ENCODE results near the gene SIRT5.

DNA sequence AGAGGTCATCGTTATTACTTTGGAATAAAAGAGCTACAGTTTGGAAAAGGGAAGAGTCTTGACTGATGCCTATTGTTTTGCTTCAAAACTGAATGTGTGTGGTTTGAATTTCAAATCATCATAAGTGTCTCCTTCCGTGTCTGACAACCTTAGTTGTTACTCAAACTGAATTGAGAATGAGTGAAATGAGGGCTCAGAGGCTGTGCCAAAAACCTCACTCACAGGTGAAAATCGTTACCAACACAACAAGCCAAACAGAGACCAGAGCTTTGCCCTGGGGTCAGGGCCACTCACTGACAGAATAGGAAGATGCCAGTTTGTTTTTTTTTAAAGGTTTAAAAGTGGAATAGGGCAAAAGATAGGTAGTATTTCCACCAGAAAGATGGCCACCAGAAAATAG is 15.2 kb upstream of the SIRT5 start:
- TF ChIP-seq CTCF (IDR thresholded peaks at IDR 0.05) (no peak), POLR2A (IDR thresholded peaks at IDR 0.05) (no peak)

All from thyroid gland (tissue), 4 donors.